PC-3 (cell line): ENCODE data around the gene SP100.

Experiments
- EZH2 ChIP-seq: fragments of 300-600 bp; sonication (generic); IDR thresholded peaks from one replicate; pipeline ENCODE4 v1.6.1; 2017; ENCODE audit warnings: antibody characterized with exemption, mild to moderate bottlenecking, low read length; ENCODE audit not compliant: unreplicated experiment
- TF ChIP-seq, protein P1 (sequence below): fragments of 300-600 bp; sonication (generic); conservative IDR thresholded peaks from 2 replicates; pipeline ENCODE4 v1.5.1; 2017; ENCODE audit warnings: antibody characterized with exemption, low read depth, mild to moderate bottlenecking, low read length

DNA sequence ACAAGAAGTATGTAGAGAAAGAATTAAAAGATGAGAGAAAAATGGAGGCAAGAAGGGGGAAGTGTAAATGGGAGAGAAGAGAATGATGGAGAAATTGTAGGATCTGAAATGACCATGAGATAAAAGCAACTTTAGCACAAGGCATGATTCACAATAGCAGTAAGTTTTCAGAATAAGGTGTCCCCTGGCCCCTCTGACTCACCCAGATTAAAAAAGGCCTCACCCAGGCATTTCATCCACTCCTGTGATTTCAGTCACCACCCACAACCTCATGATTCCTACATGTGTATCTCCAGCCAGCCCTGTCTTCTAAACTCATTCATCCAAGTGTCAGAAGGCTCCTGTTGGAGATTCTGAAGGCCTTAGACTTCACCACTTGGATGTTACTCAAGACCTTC lies 56.6 kb downstream of the SP100 start:
- TF ChIP-seq, protein P1, sequence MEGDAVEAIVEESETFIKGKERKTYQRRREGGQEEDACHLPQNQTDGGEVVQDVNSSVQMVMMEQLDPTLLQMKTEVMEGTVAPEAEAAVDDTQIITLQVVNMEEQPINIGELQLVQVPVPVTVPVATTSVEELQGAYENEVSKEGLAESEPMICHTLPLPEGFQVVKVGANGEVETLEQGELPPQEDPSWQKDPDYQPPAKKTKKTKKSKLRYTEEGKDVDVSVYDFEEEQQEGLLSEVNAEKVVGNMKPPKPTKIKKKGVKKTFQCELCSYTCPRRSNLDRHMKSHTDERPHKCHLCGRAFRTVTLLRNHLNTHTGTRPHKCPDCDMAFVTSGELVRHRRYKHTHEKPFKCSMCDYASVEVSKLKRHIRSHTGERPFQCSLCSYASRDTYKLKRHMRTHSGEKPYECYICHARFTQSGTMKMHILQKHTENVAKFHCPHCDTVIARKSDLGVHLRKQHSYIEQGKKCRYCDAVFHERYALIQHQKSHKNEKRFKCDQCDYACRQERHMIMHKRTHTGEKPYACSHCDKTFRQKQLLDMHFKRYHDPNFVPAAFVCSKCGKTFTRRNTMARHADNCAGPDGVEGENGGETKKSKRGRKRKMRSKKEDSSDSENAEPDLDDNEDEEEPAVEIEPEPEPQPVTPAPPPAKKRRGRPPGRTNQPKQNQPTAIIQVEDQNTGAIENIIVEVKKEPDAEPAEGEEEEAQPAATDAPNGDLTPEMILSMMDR, result no peak
- TF ChIP-seq EZH2, result no peak
